OCI-LY1 (cell line): ENCODE data around the gene PSORS1C1.

Experiments
- H2AFZ ChIP-seq: fragments of 200-600 bp; sonication (generic), shearing (Covaris generic); 2 replicates; pipeline ENCODE4 v1.6.0; 2014; ENCODE audit warnings: antibody characterized with exemption, mild to moderate bottlenecking, low read length
- H3F3A ChIP-seq: fragments of 200-600 bp; sonication (generic), shearing (Covaris generic); 2 replicates; pipeline ENCODE4 v1.6.0; 2014; ENCODE audit warnings: mild to moderate bottlenecking, antibody characterized with exemption, low read length, moderate library complexity; ENCODE audit not compliant: insufficient read depth
- H3K27ac ChIP-seq: fragments of 200-600 bp; sonication (generic); 2 replicates; pipeline ENCODE4 v1.5.1; 2014; ENCODE audit warnings: low read length, mixed run types, mild to moderate bottlenecking, low read depth; ENCODE audit not compliant: poor library complexity, severe bottlenecking
- H3K27me3 ChIP-seq: fragments of 200-600 bp; sonication (generic); 2 replicates; pipeline ENCODE4 v1.6.0; 2014; ENCODE audit warnings: antibody characterized with exemption, mild to moderate bottlenecking, low read length, moderate library complexity; ENCODE audit not compliant: insufficient read depth
- H3K36me3 ChIP-seq: fragments of 200-600 bp; sonication (generic); 2 replicates; pipeline ENCODE4 v1.6.1; 2014; ENCODE audit warnings: mild to moderate bottlenecking, antibody characterized with exemption, low read length, moderate library complexity, mixed read lengths; ENCODE audit not compliant: insufficient read depth
- H3K4me1 ChIP-seq: fragments of 200-600 bp; sonication (generic); 2 replicates; pipeline ENCODE4 v1.5.1; 2014; ENCODE audit warnings: mild to moderate bottlenecking, low read length, moderate library complexity; ENCODE audit not compliant: insufficient read depth, severe bottlenecking
- H3K4me2 ChIP-seq: fragments of 200-600 bp; sonication (generic), shearing (Covaris generic); 2 replicates; pipeline ENCODE4 v1.6.1; 2014; ENCODE audit warnings: low read length
- H3K4me3 ChIP-seq: fragments of 200-600 bp; sonication (generic); 2 replicates; pipeline ENCODE4 v1.5.1; 2014; ENCODE audit warnings: low read length, low read depth, mild to moderate bottlenecking, mixed read lengths; ENCODE audit not compliant: poor library complexity, severe bottlenecking
- H3K79me2 ChIP-seq: fragments of 200-600 bp; shearing (Covaris generic); 2 replicates; pipeline ENCODE4 v1.6.1; 2016; ENCODE audit warnings: mixed run types, low read length, mixed read lengths; ENCODE audit not compliant: insufficient read depth
- H3K9ac ChIP-seq: fragments of 200-600 bp; sonication (generic), shearing (Covaris generic); 2 replicates; pipeline ENCODE4 v1.6.1; 2014; ENCODE audit warnings: mild to moderate bottlenecking, low read length, mixed read lengths
- H3K9me2 ChIP-seq: fragments of 200-600 bp; sonication (generic), shearing (Covaris generic); 2 replicates; pipeline ENCODE4 v1.6.1; 2014; ENCODE audit warnings: low read depth, mild to moderate bottlenecking, low read length, mixed read lengths
- H3K9me3 ChIP-seq: fragments of 200-600 bp; shearing (Covaris generic); 2 replicates; pipeline ENCODE4 v1.6.1; 2014; ENCODE audit warnings: low read length, mixed read lengths
- H4K20me1 ChIP-seq: fragments of 200-600 bp; sonication (generic), shearing (Covaris generic); 2 replicates; pipeline ENCODE4 v1.6.0; 2016; ENCODE audit warnings: mild to moderate bottlenecking, low read length; ENCODE audit not compliant: insufficient read depth
- CTCF ChIP-seq: fragments of 200-600 bp; sonication (generic), shearing (Covaris generic); IDR thresholded peaks from 2 replicates; pipeline ENCODE4 v1.5.1; 2017; ENCODE audit warnings: mild to moderate bottlenecking, antibody characterized with exemption, low read length, moderate library complexity, mixed read lengths
- EZH2 ChIP-seq: fragments of 200-600 bp; sonication (generic), shearing (Covaris generic); IDR thresholded peaks from 2 replicates; pipeline ENCODE4 v1.8.0; 2017; ENCODE audit warnings: borderline replicate concordance, mixed run types, mild to moderate bottlenecking, antibody characterized with exemption, low read length, moderate library complexity, mixed read lengths

The PSORS1C1 gene

GRCh38 chr6:31132806-31133205, 18.2 kb downstream of the PSORS1C1 start:
- Histone ChIP-seq H3K36me3 (no peaks in the 10 kb centered on the region), H3K4me1 (peaks cover 4% of the 10 kb centered on the region), H3K9me3 (no peaks in the 10 kb centered on the region), H3K4me3 (no peak overlapping the region), H3K9ac (no peak overlapping the region), H3K9me2 (no peaks in the 10 kb centered on the region), H3K27ac (no peak overlapping the region), H3F3A (no peaks in the 10 kb centered on the region), H3K27me3 (0 out of 2 replicates have a peak, but pooled peaks cover 3% of the 10 kb centered on the region), H3K79me2 (no peaks in the 10 kb centered on the region), H2AFZ (no peak overlapping the region), H4K20me1 (no peaks in the 10 kb centered on the region), H3K4me2 (no peak overlapping the region)
- no peak for TF ChIP-seq EZH2
- TF ChIP-seq CTCF, result no peak

- H3K4me1 ChIP-seq, result peaks cover 7% of the 10 kb centered on the region
- no peak overlapping the region for H3K27ac ChIP-seq
- no peak overlapping the region for H3K4me2 ChIP-seq
- no peaks in the 10 kb centered on the region for H3K79me2 ChIP-seq
- no peaks in the 10 kb centered on the region for H3K9me2 ChIP-seq
- H3K27me3 ChIP-seq, result 0 out of 2 replicates have a peak, but pooled peaks cover 3% of the 10 kb centered on the region
- H3K9me3 ChIP-seq, result no peaks in the 10 kb centered on the region
- H3K36me3 ChIP-seq, result no peaks in the 10 kb centered on the region
- H3F3A ChIP-seq, result no peaks in the 10 kb centered on the region
- H3K9ac ChIP-seq, result no peak overlapping the region
- H2AFZ ChIP-seq, result no peak overlapping the region
- H3K4me3 ChIP-seq, result no peak overlapping the region
- H4K20me1 ChIP-seq, result no peaks in the 10 kb centered on the region
- TF ChIP-seq CTCF, result no peak
- no peak for TF ChIP-seq EZH2
Measured at GRCh38 chr6:31135710-31136109, 21.1 kb downstream of the PSORS1C1 start.

- peak within 1 kb of the TSS; percentile 42 for H3K4me3 ChIP-seq
- H3F3A ChIP-seq, result no peaks in the 10 kb centered on the region
- H3K36me3 ChIP-seq, result peaks cover 13% of the 10 kb centered on the region
- no peaks in the 10 kb centered on the region for H4K20me1 ChIP-seq
- no peaks in the 10 kb centered on the region for H3K9me2 ChIP-seq
- TF ChIP-seq EZH2 (no peak), CTCF (no peak)
- no peaks in the 10 kb centered on the region for H3K79me2 ChIP-seq
- 0 out of 2 replicates have a peak, but pooled peaks cover 3% of the 10 kb centered on the region for H3K27me3 ChIP-seq
- H3K27ac ChIP-seq, result no peak within 1 kb of the TSS
- H3K4me2 ChIP-seq, result peak within 1 kb of the TSS; percentile 65
- H3K9ac ChIP-seq, result peak within 1 kb of the TSS; percentile 11; the same call in 1 of the 2 replicates
- no peak within 1 kb of the TSS for H2AFZ ChIP-seq
- no peaks in the 10 kb centered on the region for H3K9me3 ChIP-seq
- H3K4me1 ChIP-seq, result peaks cover 7% of the 10 kb centered on the region
Measured at GRCh38 chr6:31138982-31139381, 24.4 kb downstream of the PSORS1C1 start, which contains the start of gene PSORS1C2. Gene PSORS1C2 (minus strand): TSS chr6:31139066. CDS start chr6:31139026, 40 bp downstream.
